Upper lobe of right lung (tissue), 1 donor: ENCODE data around the gene FAM227A. TPM values are rescaled to one million over a fixed set of nuclear protein-coding genes. Genes with fewer than 3 reads are reported as not detected.

Source experiments
- ATAC-seq: fragments of 200-7000 bp; cut with Tn5 transposase; one replicate; pipeline ENCODE4 v1.9.1; 2020; ENCODE audit warnings: mild to moderate bottlenecking, moderate library complexity
- DNase-seq: peaks from one replicate; pipeline ENCODE4 v3.0.0-alpha.2; 2020
- H3K27ac ChIP-seq: fragments of 200-600 bp; one replicate; pipeline ENCODE4 v1.8.0; 2022
- H3K27me3 ChIP-seq: fragments of 200-600 bp; one replicate; pipeline ENCODE4 v1.8.0; 2022; ENCODE audit warnings: mild to moderate bottlenecking
- H3K36me3 ChIP-seq: fragments of 200-600 bp; one replicate; pipeline ENCODE4 v1.8.0; 2022
- H3K4me1 ChIP-seq: fragments of 200-600 bp; one replicate; pipeline ENCODE4 v1.8.0; 2022
- H3K4me3 ChIP-seq: fragments of 200-600 bp; one replicate; pipeline ENCODE4 v1.8.0; 2022; ENCODE audit warnings: mild to moderate bottlenecking
- H3K9me3 ChIP-seq: fragments of 200-600 bp; one replicate; pipeline ENCODE4 v1.8.0; 2022
- CTCF ChIP-seq: fragments of 200-600 bp; IDR thresholded peaks from one replicate; pipeline ENCODE4 v1.8.0; 2022; ENCODE audit warnings: antibody characterized with exemption
- intact Hi-C: fragments of 100-400 bp; cut with DNase I; formaldehyde crosslinking; loops from one replicate; pipeline ENCODE4 v1.11.0; 2022
- total RNA-seq: library from RNA; stranded (reverse); fragmentation: NEBNext Ultra II Directional; extraction: Animal tissue kit (Norgen Biotek cat#: 25700); gene quantifications from one replicate; pipeline ENCODE4 v1.2.1, GENCODE V29; 2021
- donor health status: DM: no; HTN: yes; CAD: no; lungs with severe emphysema.

The FAM227A gene
- total RNA-seq, 1 donor from 2014 or later: 0.98 TPM

- DNase-seq: no peak
- no peaks in the 10 kb centered on the region for H3K36me3 ChIP-seq
- intact Hi-C loops: no loop called here
- H3K27me3 ChIP-seq: no peaks in the 10 kb centered on the region
- no peak for ATAC-seq
- no peak overlapping the region for H3K27ac ChIP-seq
- no peaks in the 10 kb centered on the region for H3K9me3 ChIP-seq
- no peak for TF ChIP-seq CTCF
- H3K4me1 ChIP-seq: no peaks in the 10 kb centered on the region
- no peak overlapping the region for H3K4me3 ChIP-seq
Measured at GRCh38 chr22:38540701-38541100, 115.5 kb downstream of the FAM227A start.

- no peak for TF ChIP-seq CTCF
- Histone ChIP-seq H3K4me1 (no peaks in the 10 kb centered on the region), H3K27ac (no peak overlapping the region), H3K36me3 (no peaks in the 10 kb centered on the region), H3K9me3 (no peaks in the 10 kb centered on the region), H3K27me3 (no peaks in the 10 kb centered on the region), H3K4me3 (no peak overlapping the region)
- ATAC-seq (no peak), DNase-seq (no peak)
- intact Hi-C loops: no loop called here
Measured at GRCh38 chr22:38531251-38531938, 124.8 kb downstream of the FAM227A start.

Other genes with a start within 250 kb of the FAM227A start
- not detected for gene KCNJ4, start 201.2 kb downstream of the FAM227A start, total RNA-seq
- 5.9 TPM for gene KDELR3, start 188.3 kb downstream of the FAM227A start, total RNA-seq
- 480 TPM for gene DDX17, start 150.1 kb downstream of the FAM227A start, total RNA-seq
- not detected for gene DMC1, start 86.2 kb downstream of the FAM227A start, total RNA-seq
- 34.6 TPM for gene CBY1, start 246 bp upstream of the FAM227A start, total RNA-seq
- 51.6 TPM for gene TOMM22, start 25.6 kb upstream of the FAM227A start, total RNA-seq
- 52.1 TPM for gene JOSD1, start 44.6 kb upstream of the FAM227A start, total RNA-seq
- gene GTPBP1, start 49.6 kb upstream of the FAM227A start, total RNA-seq: 72.5 TPM
- 242 TPM for gene SUN2, start 99.6 kb upstream of the FAM227A start, total RNA-seq
- gene DNAL4, start 137.8 kb upstream of the FAM227A start, total RNA-seq: 16.0 TPM
- gene NPTXR, start 187.6 kb upstream of the FAM227A start, total RNA-seq: 6.3 TPM
- gene CBX6, start 215.8 kb upstream of the FAM227A start, total RNA-seq: 61.6 TPM